Subcutaneous preadipocyte (primary cell): Measurements from ENCODE around the gene WDR38. TPM values are rescaled to one million over a fixed set of nuclear protein-coding genes. Genes with fewer than 3 reads are reported as not detected.

Experiments
- small RNA-seq: library from RNA; depleted of rRNA; stranded (forward); fragments of <200 nt; gene quantifications from one replicate; pipeline ENCODE3, GENCODE V24; 2012
- total RNA-seq: library from RNA; depleted of rRNA; stranded (reverse); fragments of >200 nt; gene quantifications from 2 replicates; pipeline ENCODE4 v1.2.3, GENCODE V29; 2012

WDR38 gene, protein sequence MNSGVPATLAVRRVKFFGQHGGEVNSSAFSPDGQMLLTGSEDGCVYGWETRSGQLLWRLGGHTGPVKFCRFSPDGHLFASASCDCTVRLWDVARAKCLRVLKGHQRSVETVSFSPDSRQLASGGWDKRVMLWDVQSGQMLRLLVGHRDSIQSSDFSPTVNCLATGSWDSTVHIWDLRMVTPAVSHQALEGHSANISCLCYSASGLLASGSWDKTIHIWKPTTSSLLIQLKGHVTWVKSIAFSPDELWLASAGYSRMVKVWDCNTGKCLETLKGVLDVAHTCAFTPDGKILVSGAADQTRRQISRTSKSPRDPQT
- total RNA-seq, result not detected in 2 replicates

DNA sequence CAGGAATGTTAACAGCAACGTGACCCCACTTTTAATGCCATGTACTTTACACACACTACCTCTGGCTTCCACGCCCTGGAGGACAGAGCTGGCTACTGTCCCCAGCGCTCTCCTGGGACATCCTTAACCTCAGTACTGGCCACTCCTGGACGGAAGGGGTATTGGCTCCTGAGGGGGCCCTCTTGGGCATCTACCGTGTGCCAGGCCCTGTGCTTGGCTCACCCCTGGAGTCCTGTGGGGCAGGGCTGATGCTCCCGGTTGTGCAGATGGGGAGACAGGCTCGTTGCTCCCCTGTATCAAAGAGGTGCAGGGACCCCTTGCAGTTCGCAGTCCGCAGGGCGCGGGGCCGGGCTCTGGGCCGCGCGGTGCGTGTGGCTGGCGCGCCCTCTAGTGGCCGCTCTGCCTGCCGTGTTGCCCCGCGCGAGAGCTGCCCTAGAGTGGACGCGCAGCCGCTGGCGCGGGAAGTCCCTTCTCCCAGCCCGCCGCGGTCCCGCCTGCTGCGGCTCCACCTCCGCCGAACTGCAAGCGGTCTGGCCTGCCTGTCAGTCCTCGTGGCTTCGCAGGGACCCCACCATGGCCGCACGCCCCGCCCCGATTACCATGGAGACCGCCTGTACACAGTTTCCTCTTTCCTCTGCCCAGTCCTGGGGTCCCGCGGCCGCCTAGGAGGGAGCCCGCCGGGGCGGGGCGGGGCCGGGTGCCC, at the start of gene WDR38:
Gene WDR38 (plus strand): TSS at position 632 of the 703 bp plus-strand sequence. CDS start 72 bp downstream, outside the sequence.

DNA sequence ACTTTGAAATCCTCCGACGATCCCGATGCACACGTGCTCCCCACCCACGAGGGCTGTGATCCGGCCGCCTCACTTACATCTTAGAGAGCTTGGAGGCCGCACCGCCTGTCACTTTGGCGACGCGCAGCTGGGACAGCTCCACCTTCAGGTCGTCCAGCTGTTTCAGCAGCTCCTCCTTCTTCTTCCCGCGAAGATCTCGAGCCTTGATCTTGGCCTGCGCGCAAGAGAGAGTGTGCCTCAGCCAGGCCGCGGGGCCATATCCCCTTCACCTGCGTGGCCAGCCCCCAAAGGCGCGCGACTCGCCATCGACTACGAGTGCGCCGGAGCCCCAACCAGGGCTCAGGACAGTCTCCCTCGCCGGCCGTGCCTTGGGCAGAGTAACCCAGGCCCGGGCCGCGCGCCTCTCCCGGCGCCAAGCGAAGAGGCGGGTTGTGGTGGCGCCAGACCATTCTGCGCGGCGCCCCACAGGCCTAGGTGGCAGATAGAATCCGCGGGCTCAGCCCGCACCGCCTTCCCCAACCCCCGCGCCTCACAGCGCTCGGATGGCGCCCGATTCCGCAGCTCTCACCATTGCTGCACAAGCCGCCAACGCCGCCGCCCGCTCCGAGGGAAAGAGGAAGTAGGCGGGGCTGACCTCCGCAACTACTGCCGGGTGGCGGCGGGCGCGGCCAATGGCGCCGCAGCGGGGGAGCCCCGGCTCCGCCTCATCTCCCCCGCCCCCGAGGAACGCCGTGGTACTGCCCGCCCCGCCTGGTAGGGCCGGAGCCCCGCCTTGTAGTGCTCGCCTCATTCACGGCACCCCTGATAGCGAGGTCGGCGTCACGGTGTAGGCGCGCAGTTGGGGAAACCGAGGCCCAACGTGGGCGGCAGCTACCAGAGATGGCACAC, 8.3 kb downstream of the WDR38 start, which contains the start of the genes ARPC5L and RPL35:
Gene ARPC5L (plus strand): TSS at position 789 of the 888 bp plus-strand sequence. CDS start 7,161 bp downstream, outside the sequence.
Gene RPL35 (minus strand): TSS at position 616 of the 888 bp plus-strand sequence. CDS start 45 bp downstream, at position 571.

Small RNA genes lying within 50 kb of the gene (small RNA-seq; reads per million reads assigned to genes)
- not detected for gene RNU4-82P

Other genes starting within 250 kb of the WDR38 start
- 0.37 and 0.39 TPM in 2 replicates for gene NR6A1, start 82.1 kb upstream of the WDR38 start, total RNA-seq
- 43.2 and 47.8 TPM in 2 replicates for gene OLFML2A, start 76.3 kb upstream of the WDR38 start, total RNA-seq
- gene RPL35, start 8.5 kb downstream of the WDR38 start, total RNA-seq, result 1,595 and 2,819 TPM in 2 replicates
- gene ARPC5L, start 8.7 kb downstream of the WDR38 start, total RNA-seq, result 12.9 and 14.1 TPM in 2 replicates
- 7.3 and 9.0 TPM in 2 replicates for gene GOLGA1, start 87.6 kb downstream of the WDR38 start, total RNA-seq